Measurements from ENCODE around the gene GNAQ. TPM values are rescaled to one million over a fixed set of nuclear protein-coding genes. Genes with fewer than 3 reads are reported as not detected.
A peak's percentile ranks its signal among the peaks of the same experiment; 100 is the strongest.

GNAQ gene
- polyA plus RNA-seq, 1 of the 3 experiments (the other 2 are of a cell fraction), result 20.9 TPM

- no peak overlapping the region for H3K9ac ChIP-seq
- H3K4me2 ChIP-seq, result no peak overlapping the region
- H3F3A ChIP-seq (replicated peaks; ENCODE audit: insufficient read depth), result peaks cover 17% of the 10 kb centered on the region
- peak overlapping the region in 1 of 2 experiments; percentile 100; a peak in 2 of 4 replicates for H3K27ac ChIP-seq (ENCODE audit: low read depth in 2 of 2, low read length in 1 of 2)
- ChIA-PET CTCF (interaction anchor here (1.2 to 8.2 kb wide), 4 partner anchors 282 to 313 kb away, joined by 3 to 109 read pairs (median 4); no protein-coding TSS in a partner anchor), POLR2A (no interaction called here)
- no peak overlapping the region for H3K4me3 ChIP-seq (ENCODE audit: low read depth in 2 of 2, low read length in 1 of 2)
- H3K79me2 ChIP-seq (ENCODE audit: insufficient read depth), result peaks cover 26% of the 10 kb centered on the region; the same call in 1 of the 2 replicates
- peaks cover 3 to 14% of the 10 kb centered on the region in 2 experiments for H3K36me3 ChIP-seq (replicated peaks in 1 of 2; ENCODE audit: control insufficient read depth in 1 of 2, insufficient read depth in 2 of 2, low read length in 1 of 2)
- no peaks in the 10 kb centered on the region for H4K20me1 ChIP-seq (ENCODE audit: insufficient read depth)
- no peak for TF ChIP-seq NFIC (IDR thresholded peaks at IDR 0.05; ENCODE audit: borderline replicate concordance)
- TF ChIP-seq GATA2 (CRISPR knock-in tag; IDR thresholded peaks at IDR 0.05), result no peak
- TF ChIP-seq JUND (IDR thresholded peaks at IDR 0.05), result peak; percentile 42; the same call in 1 of the 2 replicates
- no peak for TF ChIP-seq POLR2AphosphoS5 (IDR thresholded peaks at IDR 0.05; ENCODE audit: low read depth, low read length)
- TF ChIP-seq RFX5 (IDR thresholded peaks at IDR 0.05; ENCODE audit: low read length), result no peak
- no peak for TF ChIP-seq ELF1 (IDR thresholded peaks at IDR 0.05)
- no peak for TF ChIP-seq TEAD4 (IDR thresholded peaks at IDR 0.05; ENCODE audit: borderline replicate concordance, insufficient read depth)
- 0 out of 2 replicates have a peak, but pooled peaks have one; percentile 9 for TF ChIP-seq FOSL2 (IDR thresholded peaks at IDR 0.05; ENCODE audit: borderline replicate concordance, low read depth)
- no peak for TF ChIP-seq CHD2 (IDR thresholded peaks at IDR 0.05; ENCODE audit: low read length, partially characterized antibody)
- no peak for TF ChIP-seq MEF2A (IDR thresholded peaks at IDR 0.05; ENCODE audit: borderline replicate concordance, low read depth)
- no peak for TF ChIP-seq REST (IDR thresholded peaks at IDR 0.05; ENCODE audit: low read depth, low read length)
- no peak for TF ChIP-seq RAD21 (IDR thresholded peaks at IDR 0.05; ENCODE audit: low read length)
- no peak for TF ChIP-seq ZBTB33 (IDR thresholded peaks at IDR 0.05; ENCODE audit: borderline replicate concordance, low read depth)
- no peak for TF ChIP-seq RCOR1 (IDR thresholded peaks at IDR 0.05; ENCODE audit: low read length)
- TF ChIP-seq TCF12 (IDR thresholded peaks at IDR 0.05), result no peak
- TF ChIP-seq SMC3 (IDR thresholded peaks at IDR 0.05; ENCODE audit: low read depth, low read length), result no peak
- no peak for TF ChIP-seq TAF1 (IDR thresholded peaks at IDR 0.05; ENCODE audit: borderline replicate concordance, low read depth, low read length)
- no peak for TF ChIP-seq EZH2phosphoT487 (IDR thresholded peaks at IDR 0.05; ENCODE audit: borderline replicate concordance, low read depth)
- TF ChIP-seq GABPA (IDR thresholded peaks at IDR 0.05; ENCODE audit: low read depth), result no peak
- TF ChIP-seq NRF1 (IDR thresholded peaks at IDR 0.05; ENCODE audit: low read depth, low read length), result no peak
- no peak for TF ChIP-seq MAX (IDR thresholded peaks at IDR 0.05; ENCODE audit: low read depth)
- peak; percentile 47 for TF ChIP-seq PBX3 (IDR thresholded peaks at IDR 0.05)
- no peak for TF ChIP-seq IRF3 (IDR thresholded peaks at IDR 0.05; ENCODE audit: low read depth, low read length)
- no peak for TF ChIP-seq RXRA (IDR thresholded peaks at IDR 0.05; ENCODE audit: borderline replicate concordance, low read depth)
- no peaks in the 10 kb centered on the region for H3K9me3 ChIP-seq
- H3K4me1 ChIP-seq (ENCODE audit: control insufficient read depth in 1 of 2, insufficient read depth in 2 of 2, low read depth in 1 of 2, low read length in 1 of 2), result peaks cover 46 to 64% of the 10 kb centered on the region in 2 experiments; a peak in 3 of 4 replicates
- no peaks in the 10 kb centered on the region for H3K9me2 ChIP-seq
- no peak for DNase-seq
- H3K27me3 ChIP-seq (ENCODE audit: insufficient read depth), result no peaks in the 10 kb centered on the region
- no peak overlapping the region for H2AFZ ChIP-seq (ENCODE audit: low read depth)
Observed at GRCh38 chr9:77747163-77747562, 284.4 kb downstream of the GNAQ start.

Measured in SK-N-SH (cell line).